Smooth muscle cell (in vitro differentiated cells): ENCODE measurements around the gene HNRNPU. TPM values are rescaled to one million over a fixed set of nuclear protein-coding genes. Genes with fewer than 3 reads are reported as not detected.
A peak's percentile ranks its signal among the peaks of the same experiment; 100 is the strongest.
"Not testable (repeated sequence)": the region's sequence is repeated elsewhere in the genome, so short reads cannot be mapped to it uniquely, and the experiment has no call there.

ENCODE experiments used
- DNase-seq: peaks from one replicate; lab custom pipeline; 2025; ENCODE audit not compliant: unreplicated experiment; lab: John Stamatoyannopoulos, UW
- H2AFZ ChIP-seq: fragments of 200-600 bp; sonication (generic); 2 replicates; pipeline ENCODE4 v1.6.0; 2016; ENCODE audit warnings: antibody characterized with exemption, low read depth, mild to moderate bottlenecking
- H3F3A ChIP-seq: fragments of 200-600 bp; sonication (generic); 2 replicates; pipeline ENCODE4 v1.6.0; 2017; ENCODE audit warnings: antibody characterized with exemption, low read depth
- H3K27ac ChIP-seq: fragments of 200-600 bp; sonication (generic); 2 replicates; pipeline ENCODE4 v1.5.1; 2016; ENCODE audit warnings: low read depth, mild to moderate bottlenecking
- H3K27me3 ChIP-seq: fragments of 200-600 bp; sonication (generic); 2 replicates; pipeline ENCODE4 v1.6.1; 2016; ENCODE audit warnings: low read depth, mild to moderate bottlenecking
- H3K36me3 ChIP-seq: fragments of 200-600 bp; sonication (generic); 2 replicates; pipeline ENCODE4 v1.5.1; 2016; ENCODE audit warnings: low read depth
- H3K4me1 ChIP-seq: fragments of 200-600 bp; sonication (generic); 2 replicates; pipeline ENCODE4 v1.5.1; 2016; ENCODE audit warnings: low read depth
- H3K4me2 ChIP-seq: fragments of 200-600 bp; sonication (generic); 2 replicates; pipeline ENCODE4 v1.6.0; 2016; ENCODE audit warnings: mild to moderate bottlenecking
- H3K4me3 ChIP-seq: fragments of 200-600 bp; sonication (generic); 2 replicates; pipeline ENCODE4 v1.5.1; 2016; ENCODE audit warnings: mild to moderate bottlenecking
- H3K79me2 ChIP-seq: fragments of 200-600 bp; sonication (generic); 2 replicates; pipeline ENCODE4 v1.6.0; 2016; ENCODE audit warnings: low read depth, mild to moderate bottlenecking
- H3K9ac ChIP-seq: fragments of 200-600 bp; sonication (generic); 2 replicates; pipeline ENCODE4 v1.6.0; 2016; ENCODE audit warnings: low read depth
- H3K9me3 ChIP-seq: fragments of 200-600 bp; sonication (generic); replicated peaks from 2 replicates; pipeline ENCODE4 v1.5.1; 2016; ENCODE audit warnings: low read depth
- H4K20me1 ChIP-seq: fragments of 200-600 bp; sonication (generic); 2 replicates; pipeline ENCODE4 v1.6.0; 2016; ENCODE audit warnings: low read depth
- WGBS: methylation state at CpG from one replicate; pipeline ENCODE4 v1.1.7; 2016; ENCODE audit warnings: low lambda C conversion rate; 5-methylcytosine and 5-hydroxymethylcytosine counted together
- polyA plus RNA-seq: library from polyadenylated mRNA; unstranded; fragments of >200 nt; fragmentation: Nextera tagmentation; extraction: Ambion mirVana; gene quantifications from 2 replicates; pipeline ENCODE4 v1.2.1, GENCODE V29; 2016
- total RNA-seq: library from RNA; depleted of rRNA; stranded (reverse); fragments of >200 nt; gene quantifications from 2 replicates; pipeline ENCODE4 v1.2.3, GENCODE V29; 2014
- TF ChIP-seq, protein P1 (sequence below): fragments of 200-600 bp; sonication (generic); IDR thresholded peaks from 2 replicates; pipeline ENCODE4 v1.5.1; 2017; ENCODE audit warnings: borderline replicate concordance, mild to moderate bottlenecking, antibody characterized with exemption; ENCODE audit not compliant: insufficient read depth, poor library complexity, severe bottlenecking

HNRNPU gene
- total and polyA plus RNA-seq, 2 experiments from 2014 or later, result 198 to 286 TPM

DNA sequence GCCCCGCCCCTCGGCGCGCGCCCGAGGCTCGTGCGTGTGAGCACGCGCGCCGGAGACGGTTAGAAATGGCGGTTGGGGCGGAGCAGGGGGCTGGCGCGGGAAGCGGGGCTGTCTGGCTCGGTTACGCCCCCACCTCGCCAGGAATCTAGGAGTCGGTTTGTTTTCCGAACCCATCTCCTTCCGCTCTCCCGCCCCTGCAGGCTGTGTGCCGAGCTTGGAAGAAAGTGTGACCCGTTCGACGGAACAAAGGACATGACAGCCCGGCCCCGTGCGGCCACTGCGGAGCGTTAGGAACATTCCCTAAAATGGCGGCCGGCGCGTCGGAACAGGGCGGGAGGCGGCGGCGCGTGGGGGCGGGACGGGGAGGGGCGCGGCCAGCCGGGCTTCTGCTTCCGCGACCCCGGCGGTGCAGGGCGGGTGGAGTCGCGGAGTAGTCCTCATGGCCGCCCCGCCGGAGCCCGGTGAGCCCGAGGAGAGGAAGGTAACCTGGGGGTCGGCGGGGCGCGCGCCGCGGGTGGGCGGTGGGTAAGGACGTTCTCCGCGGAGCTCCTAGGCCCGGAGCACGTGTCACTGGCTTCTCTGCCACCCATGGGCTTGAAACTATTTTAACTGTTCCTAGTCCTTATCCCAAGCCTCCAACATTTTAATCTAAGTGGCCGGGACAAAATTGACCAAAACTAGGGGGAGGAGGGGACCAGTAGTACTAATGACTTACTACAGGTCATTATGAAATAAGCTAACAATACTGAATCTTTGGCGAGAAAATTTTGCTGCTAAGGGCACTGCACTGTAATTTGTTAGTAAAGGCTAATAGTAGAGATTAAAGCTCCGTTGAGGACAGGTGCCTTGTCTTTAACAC, 28.8 kb downstream of the HNRNPU start, which contains the start of gene COX20:
Gene COX20, plus strand, starts transcription at position 383 of the 859 bp plus-strand sequence. Its CDS starts 57 bp downstream, at position 440.
- Histone ChIP-seq H3K9me3 (no peaks in the 10 kb centered on the region), H3K27me3 (no peaks in the 10 kb centered on the region), H3K9ac (peak within 1 kb of the TSS; percentile 96), H3K36me3 (no peaks in the 10 kb centered on the region), H3F3A (peaks cover 33% of the 10 kb centered on the region), H2AFZ (peak within 1 kb of the TSS; percentile 80), H3K4me1 (peaks cover 17% of the 10 kb centered on the region), H3K27ac (peak within 1 kb of the TSS; percentile 99), H3K4me2 (peak within 1 kb of the TSS; percentile 92), H4K20me1 (peaks cover 3% of the 10 kb centered on the region), H3K4me3 (peak within 1 kb of the TSS; percentile 72), H3K79me2 (peaks cover 38% of the 10 kb centered on the region)
- under 1% methylated on average over 40 of the region's 77 CpGs for WGBS
- DNase-seq, result peak; percentile 94
- TF ChIP-seq, protein P1, sequence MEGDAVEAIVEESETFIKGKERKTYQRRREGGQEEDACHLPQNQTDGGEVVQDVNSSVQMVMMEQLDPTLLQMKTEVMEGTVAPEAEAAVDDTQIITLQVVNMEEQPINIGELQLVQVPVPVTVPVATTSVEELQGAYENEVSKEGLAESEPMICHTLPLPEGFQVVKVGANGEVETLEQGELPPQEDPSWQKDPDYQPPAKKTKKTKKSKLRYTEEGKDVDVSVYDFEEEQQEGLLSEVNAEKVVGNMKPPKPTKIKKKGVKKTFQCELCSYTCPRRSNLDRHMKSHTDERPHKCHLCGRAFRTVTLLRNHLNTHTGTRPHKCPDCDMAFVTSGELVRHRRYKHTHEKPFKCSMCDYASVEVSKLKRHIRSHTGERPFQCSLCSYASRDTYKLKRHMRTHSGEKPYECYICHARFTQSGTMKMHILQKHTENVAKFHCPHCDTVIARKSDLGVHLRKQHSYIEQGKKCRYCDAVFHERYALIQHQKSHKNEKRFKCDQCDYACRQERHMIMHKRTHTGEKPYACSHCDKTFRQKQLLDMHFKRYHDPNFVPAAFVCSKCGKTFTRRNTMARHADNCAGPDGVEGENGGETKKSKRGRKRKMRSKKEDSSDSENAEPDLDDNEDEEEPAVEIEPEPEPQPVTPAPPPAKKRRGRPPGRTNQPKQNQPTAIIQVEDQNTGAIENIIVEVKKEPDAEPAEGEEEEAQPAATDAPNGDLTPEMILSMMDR, result no peak

- no peaks in the 10 kb centered on the region for H3K27me3 ChIP-seq
- peaks cover 36% of the 10 kb centered on the region for H3K79me2 ChIP-seq
- H3K9me3 ChIP-seq, result no peaks in the 10 kb centered on the region
- peak overlapping the region; percentile 72 for H3K4me3 ChIP-seq
- H3K4me2 ChIP-seq, result peak overlapping the region; percentile 92
- peak overlapping the region; percentile 99 for H3K27ac ChIP-seq
- H3K36me3 ChIP-seq, result no peaks in the 10 kb centered on the region
- H2AFZ ChIP-seq, result peak overlapping the region; percentile 80
- peak; percentile 94 for DNase-seq
- H3K9ac ChIP-seq, result peak overlapping the region; percentile 96
- WGBS, result under 1% methylated on average over 31 of the region's 49 CpGs
- TF ChIP-seq, protein P1, result no peak
- H4K20me1 ChIP-seq, result no peaks in the 10 kb centered on the region
- peaks cover 32% of the 10 kb centered on the region for H3F3A ChIP-seq
- H3K4me1 ChIP-seq, result peaks cover 17% of the 10 kb centered on the region
Measured at GRCh38 chr1:244834543-244835275, 29.6 kb downstream of the HNRNPU start.

GRCh38 chr1:244833734-244834542, 30.4 kb downstream of the HNRNPU start:
- peak overlapping the region; percentile 17 for H2AFZ ChIP-seq
- no peaks in the 10 kb centered on the region for H4K20me1 ChIP-seq

DNA sequence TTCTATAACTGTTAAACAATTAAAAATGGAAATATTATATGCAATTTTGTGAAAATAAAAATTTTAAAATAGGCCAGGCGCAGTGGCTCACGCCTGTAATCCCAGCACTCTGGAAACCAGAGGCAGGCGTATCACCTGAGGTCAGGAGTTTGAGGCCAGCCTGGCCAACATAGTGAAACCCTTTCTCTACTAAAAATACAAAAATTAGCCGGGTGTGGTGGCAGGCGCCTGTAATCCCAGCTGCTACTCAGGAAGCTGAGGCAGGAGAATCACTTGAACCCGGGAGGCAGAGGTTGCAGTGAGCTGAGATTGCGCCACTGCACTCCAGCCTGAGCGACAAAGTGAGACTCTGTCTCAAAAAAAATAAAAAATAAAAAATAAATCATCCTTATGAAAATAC, 31.1 kb downstream of the HNRNPU start:
- Histone ChIP-seq H3F3A (peaks cover 23% of the 10 kb centered on the region), H3K4me1 (peaks cover 17% of the 10 kb centered on the region), H3K79me2 (peaks cover 22% of the 10 kb centered on the region), H2AFZ (peak overlapping the region; percentile 17), H3K4me2 (peak overlapping the region; percentile 92), H3K9ac (peak overlapping the region; percentile 96), H3K4me3 (peak overlapping the region; percentile 72), H3K27ac (peak overlapping the region; percentile 99)
- H3K36me3 ChIP-seq, H4K20me1 ChIP-seq, H3K9me3 ChIP-seq, H3K27me3 ChIP-seq, DNase-seq: not testable (repeated sequence)
- WGBS, result 79% methylated on average over 8 of the region's 8 CpGs

More at GRCh38 chr1:244833734-244834542, 30.4 kb downstream of the HNRNPU start:
- Histone ChIP-seq H3K27ac (peak overlapping the region; percentile 99), H3K4me2 (peak overlapping the region; percentile 92), H3F3A (peaks cover 24% of the 10 kb centered on the region), H3K9me3 (no peaks in the 10 kb centered on the region), H3K4me1 (peaks cover 17% of the 10 kb centered on the region), H3K36me3 (no peaks in the 10 kb centered on the region), H3K27me3 (no peaks in the 10 kb centered on the region), H3K9ac (peak overlapping the region; percentile 96), H3K79me2 (peaks cover 28% of the 10 kb centered on the region), H3K4me3 (peak overlapping the region; percentile 72)
- WGBS, result 8% methylated on average over 32 of the region's 32 CpGs
- no peak for DNase-seq
- TF ChIP-seq, protein P1, result no peak
